HFFc6 (cell line): ENCODE data around the gene CCDC192. TPM values are rescaled to one million over a fixed set of nuclear protein-coding genes. Genes with fewer than 3 reads are reported as not detected.
A peak's percentile ranks its signal among the peaks of the same experiment; 100 is the strongest.
"Not testable (repeated sequence)": the region's sequence is repeated elsewhere in the genome, so short reads cannot be mapped to it uniquely, and the experiment has no call there.

Source experiments
- DNase-seq: peaks from one replicate; pipeline ENCODE4 v3.0.0-alpha.2; 2018
- H3K27ac Mint-ChIP-seq: 2 replicates; pipeline ENCODE4 v1.8.0; 2020; ENCODE audit warnings: mild to moderate bottlenecking, mixed read lengths
- H3K27me3 Mint-ChIP-seq: 2 replicates; pipeline ENCODE4 v1.8.0; 2021; ENCODE audit warnings: mild to moderate bottlenecking, moderate library complexity, mixed read lengths; ENCODE audit not compliant: insufficient read depth
- H3K36me3 Mint-ChIP-seq: 2 replicates; pipeline ENCODE4 v1.8.0; 2021; ENCODE audit warnings: low read depth, mixed read lengths
- H3K4me1 Mint-ChIP-seq: 2 replicates; pipeline ENCODE4 v1.8.0; 2020; ENCODE audit warnings: low read depth, mixed read lengths
- H3K4me3 Mint-ChIP-seq: 2 replicates; pipeline ENCODE4 v1.8.0; 2020; ENCODE audit warnings: mild to moderate bottlenecking, moderate library complexity, mixed read lengths
- H3K9me3 Mint-ChIP-seq: 2 replicates; pipeline ENCODE4 v1.8.0; 2020; ENCODE audit warnings: mild to moderate bottlenecking, mixed read lengths
- total RNA-seq, 6 experiments: library from RNA; stranded (reverse); fragmentation: NEBNext Ultra II Directional; extraction: Animal tissue kit (Norgen Biotek cat#: 25700); gene quantifications; 2 replicates in 1 of 6; 3 replicates in 5 of 6; pipeline ENCODE4 v1.2.3, GENCODE V29; 2021
- TF ChIP-seq, protein P1 (sequence below): fragments of 200-600 bp; sonication (generic); IDR thresholded peaks from 2 replicates; pipeline ENCODE4 v1.5.0; 2021; ENCODE audit warnings: antibody characterized with exemption, mild to moderate bottlenecking

Gene CCDC192
- total RNA-seq, 6 experiments from 2014 or later = not detected

DNA sequence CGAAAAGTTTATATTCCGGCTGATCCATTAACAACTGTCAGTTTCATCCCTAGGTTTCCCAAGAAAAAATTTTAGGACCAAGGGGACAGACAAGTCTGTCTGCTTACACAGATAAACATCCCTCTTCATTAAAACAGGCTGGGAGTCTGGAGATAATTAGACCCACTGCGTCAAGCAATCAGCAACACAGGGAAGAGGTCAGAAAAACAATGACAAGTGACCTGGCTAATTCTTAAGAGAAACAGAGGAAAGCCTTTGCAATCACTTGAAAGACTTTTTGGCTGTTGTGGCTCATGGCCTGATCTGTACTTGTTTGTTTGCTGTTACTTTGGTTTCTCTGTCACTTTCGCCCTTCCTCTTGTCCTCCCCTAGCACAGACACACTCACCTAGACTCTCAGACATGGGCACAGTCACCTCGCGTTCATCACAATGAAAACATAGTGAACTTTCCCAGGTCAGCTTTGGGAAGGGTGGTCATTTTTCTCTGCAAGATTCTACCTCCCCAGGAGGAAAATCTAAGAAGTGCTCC, 2.9 kb upstream of the CCDC192 start:
- no peaks in the 10 kb centered on the region for H3K36me3 Mint-ChIP-seq
- peaks cover 35% of the 10 kb centered on the region for H3K4me1 Mint-ChIP-seq
- no peak overlapping the region for H3K4me3 Mint-ChIP-seq
- TF ChIP-seq, protein P1, sequence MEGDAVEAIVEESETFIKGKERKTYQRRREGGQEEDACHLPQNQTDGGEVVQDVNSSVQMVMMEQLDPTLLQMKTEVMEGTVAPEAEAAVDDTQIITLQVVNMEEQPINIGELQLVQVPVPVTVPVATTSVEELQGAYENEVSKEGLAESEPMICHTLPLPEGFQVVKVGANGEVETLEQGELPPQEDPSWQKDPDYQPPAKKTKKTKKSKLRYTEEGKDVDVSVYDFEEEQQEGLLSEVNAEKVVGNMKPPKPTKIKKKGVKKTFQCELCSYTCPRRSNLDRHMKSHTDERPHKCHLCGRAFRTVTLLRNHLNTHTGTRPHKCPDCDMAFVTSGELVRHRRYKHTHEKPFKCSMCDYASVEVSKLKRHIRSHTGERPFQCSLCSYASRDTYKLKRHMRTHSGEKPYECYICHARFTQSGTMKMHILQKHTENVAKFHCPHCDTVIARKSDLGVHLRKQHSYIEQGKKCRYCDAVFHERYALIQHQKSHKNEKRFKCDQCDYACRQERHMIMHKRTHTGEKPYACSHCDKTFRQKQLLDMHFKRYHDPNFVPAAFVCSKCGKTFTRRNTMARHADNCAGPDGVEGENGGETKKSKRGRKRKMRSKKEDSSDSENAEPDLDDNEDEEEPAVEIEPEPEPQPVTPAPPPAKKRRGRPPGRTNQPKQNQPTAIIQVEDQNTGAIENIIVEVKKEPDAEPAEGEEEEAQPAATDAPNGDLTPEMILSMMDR = no peak
- no peak for DNase-seq
- H3K9me3 Mint-ChIP-seq = no peaks in the 10 kb centered on the region
- H3K27me3 Mint-ChIP-seq = peaks cover 20% of the 10 kb centered on the region
- H3K27ac Mint-ChIP-seq = no peak overlapping the region

DNA sequence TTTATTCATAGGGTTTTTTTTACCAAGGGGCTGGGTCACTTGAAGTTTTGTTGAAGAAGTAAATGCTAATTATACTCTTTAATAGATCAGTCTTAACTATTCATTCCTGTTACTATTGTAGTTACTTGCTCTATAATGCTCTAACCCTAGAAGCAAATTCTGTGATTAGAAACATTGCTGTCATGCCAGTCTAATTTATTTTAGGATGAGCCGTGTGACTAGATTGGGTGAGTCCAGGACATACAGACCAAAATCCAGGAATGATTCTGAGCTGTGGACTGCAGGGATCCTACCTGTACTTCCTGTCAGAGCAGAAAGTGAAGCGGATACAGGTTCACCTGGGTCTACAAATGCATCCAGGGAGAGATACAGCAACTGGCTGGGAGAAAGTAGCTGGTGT, 757 bp upstream of the CCDC192 start:
- TF ChIP-seq, protein P1 = no peak
- no peaks in the 10 kb centered on the region for H3K9me3 Mint-ChIP-seq
- no peak for DNase-seq
- H3K27ac Mint-ChIP-seq = no peak overlapping the region
- H3K4me3 Mint-ChIP-seq = no peak overlapping the region
- peaks cover 27% of the 10 kb centered on the region for H3K4me1 Mint-ChIP-seq
- H3K27me3 Mint-ChIP-seq = peaks cover 22% of the 10 kb centered on the region
- no peaks in the 10 kb centered on the region for H3K36me3 Mint-ChIP-seq

DNA sequence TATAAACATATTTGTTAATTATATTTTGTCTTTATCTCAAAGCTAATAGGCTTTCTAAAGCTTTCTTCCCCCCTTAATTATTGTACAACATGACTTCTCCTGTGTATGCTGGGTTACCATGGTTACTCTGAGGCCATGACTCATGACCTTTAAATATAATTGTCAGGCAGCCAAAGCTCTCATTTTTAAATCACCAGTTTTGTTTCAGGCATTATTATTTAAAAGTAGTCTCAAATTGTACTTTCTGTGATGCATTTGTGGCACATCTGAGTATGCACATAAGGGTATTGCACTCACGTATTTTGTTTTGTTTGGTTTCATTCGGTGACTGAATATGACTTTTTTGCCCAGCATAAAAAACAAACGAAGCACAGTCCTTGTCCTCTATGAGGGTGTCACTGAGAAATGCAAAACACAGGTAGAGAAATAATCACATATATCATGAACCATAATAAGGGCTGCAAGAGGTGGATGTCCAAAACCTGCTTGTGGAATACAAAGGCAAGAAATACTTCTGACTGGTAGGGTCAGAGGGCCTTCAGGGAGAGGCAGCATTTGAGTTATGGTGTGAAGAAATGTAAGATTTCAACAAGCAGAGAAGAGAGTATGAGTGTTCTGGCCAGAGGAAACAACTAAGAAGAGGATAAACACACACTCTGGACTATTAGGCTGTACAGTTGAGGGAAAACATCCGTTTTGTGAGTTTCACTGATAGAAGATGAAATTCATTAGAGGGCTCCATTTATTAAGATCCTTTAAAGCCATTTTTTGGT, 2.1 kb downstream of the CCDC192 start:
- DNase-seq = peak; percentile 64
- H3K4me1 Mint-ChIP-seq = peaks cover 8% of the 10 kb centered on the region
- no peaks in the 10 kb centered on the region for H3K36me3 Mint-ChIP-seq
- H3K9me3 Mint-ChIP-seq = no peaks in the 10 kb centered on the region
- TF ChIP-seq, protein P1 = no peak
- no peak overlapping the region; the same call in 1 of the 2 replicates for H3K27ac Mint-ChIP-seq
- H3K4me3 Mint-ChIP-seq = no peak overlapping the region
- H3K27me3 Mint-ChIP-seq = peaks cover 26% of the 10 kb centered on the region

GRCh38 chr5:127706691-127707090, 3.5 kb downstream of the CCDC192 start:
- TF ChIP-seq, protein P1 = no peak
- H3K27me3 Mint-ChIP-seq = peaks cover 24% of the 10 kb centered on the region
- H3K9me3 Mint-ChIP-seq = no peaks in the 10 kb centered on the region
- DNase-seq = no peak
- no peak overlapping the region for H3K27ac Mint-ChIP-seq
- H3K4me1 Mint-ChIP-seq = peaks cover 8% of the 10 kb centered on the region
- H3K36me3 Mint-ChIP-seq = no peaks in the 10 kb centered on the region
- no peak overlapping the region for H3K4me3 Mint-ChIP-seq

- Mint-ChIP-seq H3K36me3 (no peaks in the 10 kb centered on the region), H3K4me3 (no peak overlapping the region), H3K9me3 (no peaks in the 10 kb centered on the region), H3K4me1 (peaks cover 8% of the 10 kb centered on the region), H3K27ac (no peak overlapping the region), H3K27me3 (peaks cover 23% of the 10 kb centered on the region)
- TF ChIP-seq, protein P1 = no peak
- DNase-seq = no peak
Observed at GRCh38 chr5:127707209-127707608, 4.0 kb downstream of the CCDC192 start.

DNA sequence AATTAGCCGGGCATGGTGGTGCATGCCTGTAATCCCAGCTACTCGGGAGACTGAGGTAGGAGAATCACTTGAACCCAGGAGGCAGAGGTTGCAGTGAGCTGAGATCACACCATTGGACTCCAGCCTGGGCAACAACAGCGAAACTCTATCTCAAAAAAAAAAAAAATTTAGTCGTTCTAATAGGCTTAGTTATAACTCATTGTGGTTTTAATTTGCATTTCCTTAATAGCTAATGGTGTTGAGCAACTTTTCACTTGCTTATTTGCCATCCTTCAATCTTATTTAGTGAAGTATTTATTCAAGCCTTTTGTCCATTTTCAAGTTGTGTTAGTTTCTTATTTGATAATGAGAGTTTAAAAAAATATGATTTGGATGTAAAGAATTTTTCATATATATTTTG, 9.9 kb downstream of the CCDC192 start:
- not testable (repeated sequence) for H3K4me3 Mint-ChIP-seq, DNase-seq, H3K36me3 Mint-ChIP-seq, H3K4me1 Mint-ChIP-seq, H3K9me3 Mint-ChIP-seq, H3K27ac Mint-ChIP-seq
- H3K27me3 Mint-ChIP-seq = peaks cover 18% of the 10 kb centered on the region
